Stimulated activated CD4-positive, alpha-beta T cell treated with anti-CD3 and anti-CD28 coated beads, Interleukin-1b, Interleukin-23, amount 100 ng/mL, for 24 hours (primary cell): Measurements from ENCODE around the gene TTC28.
"Not testable (repeated sequence)": the region's sequence is repeated elsewhere in the genome, so short reads cannot be mapped to it uniquely, and the experiment has no call there.

Experiments
- DNase-seq, 4 experiments: peaks; one replicate each; pipeline ENCODE4 v3.0.0-alpha.2; 2020; ENCODE audit warnings: low read depth in 4 of 4, low spot score in 1 of 4

The TTC28 gene

DNA sequence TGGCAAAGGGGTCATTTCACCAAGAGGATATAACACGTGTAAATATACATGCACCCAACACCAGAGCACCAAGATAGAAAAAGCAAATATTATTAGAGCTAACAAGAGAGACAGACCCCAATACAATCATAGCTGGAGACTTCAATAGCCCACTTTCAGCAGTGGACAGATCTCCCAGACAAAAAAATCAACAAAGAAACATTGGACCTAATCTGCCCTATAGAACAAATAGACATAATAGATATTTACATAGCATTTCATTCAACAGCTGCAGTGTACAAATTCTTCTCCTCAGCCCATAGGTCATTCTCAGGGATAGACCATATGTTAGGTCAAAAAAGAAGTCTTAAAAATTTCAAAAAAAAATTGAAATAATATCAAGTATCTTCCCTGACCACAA, 312.8 kb downstream of the TTC28 start:
- no peak for DNase-seq

- DNase-seq: no peak
Measured at GRCh38 chr22:28365371-28365770, 314.3 kb downstream of the TTC28 start.

- not testable (repeated sequence) for DNase-seq
Measured at GRCh38 chr22:28364105-28364504, 315.5 kb downstream of the TTC28 start.

DNA sequence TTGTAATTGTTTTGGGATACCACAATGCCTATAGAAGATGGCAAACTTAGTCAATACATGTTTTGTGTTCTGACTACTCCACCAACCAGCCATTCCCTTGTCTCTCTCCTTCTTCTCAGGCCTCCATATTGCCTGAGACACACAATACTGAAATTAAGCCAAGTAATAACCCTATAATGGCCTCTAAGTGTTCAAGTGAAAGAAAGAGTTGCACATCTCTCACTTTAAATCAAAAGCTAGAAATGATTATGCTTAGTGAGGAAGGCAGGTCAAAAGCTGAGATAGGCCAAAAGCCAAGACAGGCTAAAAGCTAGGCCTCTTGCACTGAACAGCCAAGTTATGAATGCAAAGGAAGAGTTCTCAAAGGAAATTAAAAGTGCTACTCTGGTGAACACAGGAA, 318.7 kb downstream of the TTC28 start:
- DNase-seq: no peak

- DNase-seq: no peak
Measured at GRCh38 chr22:28358312-28358711, 321.3 kb downstream of the TTC28 start.

- no peak for DNase-seq
Measured at GRCh38 chr22:28357193-28357592, 322.4 kb downstream of the TTC28 start.

GRCh38 chr22:28351476-28351875, 328.2 kb downstream of the TTC28 start:
- DNase-seq: no peak

DNA sequence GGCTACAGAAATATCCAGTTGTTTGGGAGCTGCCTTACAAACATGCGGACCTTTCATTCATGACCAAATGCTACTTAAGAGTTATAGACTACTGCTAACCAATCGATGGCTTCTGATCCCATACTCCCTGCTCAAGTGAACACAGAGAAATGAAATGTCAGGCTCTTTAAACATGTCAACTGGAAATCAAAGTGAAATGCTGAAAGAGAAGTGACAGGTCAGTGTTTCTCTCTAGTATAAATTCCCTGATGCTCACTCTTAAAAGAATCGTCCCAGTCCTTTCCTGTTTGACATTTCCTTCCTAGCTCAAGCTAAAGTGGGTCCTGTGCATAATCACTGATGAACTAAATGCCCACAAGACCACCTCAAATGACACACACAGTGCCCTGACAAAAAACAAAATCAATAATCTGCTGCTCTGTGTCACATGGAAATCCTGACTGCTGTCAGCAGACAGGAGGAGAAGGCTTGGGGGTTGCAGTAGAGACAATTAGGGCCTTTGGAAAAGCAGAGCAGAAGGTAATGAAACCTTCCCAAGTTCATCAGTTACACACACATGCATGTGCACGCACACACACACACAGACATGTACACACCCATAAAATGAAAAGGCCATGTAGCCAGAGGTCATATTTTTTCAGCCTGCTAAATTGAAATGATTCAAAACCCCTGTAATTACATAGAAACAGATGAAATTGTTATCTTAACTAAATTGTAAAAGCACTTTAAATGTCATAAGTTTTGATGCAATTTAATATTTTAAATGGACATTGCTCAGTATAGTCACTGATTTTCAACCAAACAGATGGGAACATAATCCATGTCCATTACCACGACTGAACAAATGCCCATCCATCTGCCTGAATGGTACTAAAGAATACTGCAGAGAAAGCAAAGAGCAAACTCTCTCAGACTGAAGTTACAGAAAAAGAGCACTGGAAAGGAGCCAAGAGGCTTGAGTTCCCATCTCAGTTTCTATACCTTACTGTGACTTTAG, 330.7 kb downstream of the TTC28 start:
- no peak for DNase-seq

- no peak for DNase-seq
Measured at GRCh38 chr22:28346308-28346707, 333.3 kb downstream of the TTC28 start.

DNA sequence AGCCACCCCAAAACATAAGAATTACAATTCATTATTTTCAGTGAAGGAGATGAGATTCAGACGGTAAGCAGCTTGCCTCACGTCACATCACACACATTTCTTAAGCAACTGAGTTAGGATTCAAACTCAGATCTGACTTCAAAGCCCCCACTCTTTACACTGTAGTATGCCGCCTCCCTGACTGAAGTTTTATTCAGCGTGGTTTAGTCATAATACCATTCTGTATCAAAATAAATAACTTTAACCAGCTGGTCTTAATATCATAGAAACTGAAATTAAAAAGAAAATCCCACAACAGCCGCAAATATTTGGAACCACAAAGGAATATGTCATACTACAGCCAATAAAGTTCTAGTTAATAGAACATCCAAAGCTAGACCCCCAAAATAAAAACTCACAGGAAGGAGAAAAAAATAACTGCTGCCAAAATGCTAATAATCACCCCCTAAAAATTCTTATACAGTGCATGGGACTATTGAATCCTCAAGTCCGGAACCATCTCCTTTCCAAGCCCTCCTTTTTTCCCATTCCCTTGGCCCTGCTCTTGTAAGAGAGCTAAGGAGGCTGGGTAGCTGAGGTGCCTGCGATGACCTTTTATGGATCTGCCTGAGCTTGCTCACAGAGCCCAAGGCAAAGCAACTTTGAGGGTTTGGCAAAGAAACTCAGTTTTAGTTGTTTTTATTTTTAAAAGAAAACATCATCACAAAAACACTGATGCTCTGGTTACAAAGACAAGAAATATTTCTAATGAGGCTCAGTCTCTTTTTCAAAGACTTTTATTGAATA, 334.5 kb downstream of the TTC28 start:
- DNase-seq: no peak

- DNase-seq: no peak
Measured at GRCh38 chr22:28341001-28341400, 338.6 kb downstream of the TTC28 start.

DNA sequence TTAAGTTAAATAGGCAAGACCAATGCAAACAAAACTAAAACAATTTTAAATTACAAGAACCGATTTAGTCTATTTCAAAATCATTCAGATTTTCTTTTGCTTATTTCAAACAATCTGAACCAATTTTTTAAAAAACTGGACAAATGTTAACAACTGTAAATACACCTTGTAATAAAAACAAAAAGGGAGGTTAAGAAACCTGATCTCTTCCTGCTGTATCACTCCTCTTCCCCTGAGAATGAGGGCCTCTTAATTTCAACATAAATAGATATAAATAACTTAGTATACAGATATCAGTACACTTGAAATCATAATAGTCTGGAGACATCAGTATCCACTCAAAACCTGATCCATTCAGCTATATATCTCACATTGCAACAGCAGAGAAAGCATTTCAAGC, 346.6 kb downstream of the TTC28 start:
- DNase-seq: no peak

- no peak for DNase-seq
Measured at GRCh38 chr22:28332410-28332809, 347.2 kb downstream of the TTC28 start.

GRCh38 chr22:28331695-28332094, 347.9 kb downstream of the TTC28 start:
- DNase-seq: no peak

DNA sequence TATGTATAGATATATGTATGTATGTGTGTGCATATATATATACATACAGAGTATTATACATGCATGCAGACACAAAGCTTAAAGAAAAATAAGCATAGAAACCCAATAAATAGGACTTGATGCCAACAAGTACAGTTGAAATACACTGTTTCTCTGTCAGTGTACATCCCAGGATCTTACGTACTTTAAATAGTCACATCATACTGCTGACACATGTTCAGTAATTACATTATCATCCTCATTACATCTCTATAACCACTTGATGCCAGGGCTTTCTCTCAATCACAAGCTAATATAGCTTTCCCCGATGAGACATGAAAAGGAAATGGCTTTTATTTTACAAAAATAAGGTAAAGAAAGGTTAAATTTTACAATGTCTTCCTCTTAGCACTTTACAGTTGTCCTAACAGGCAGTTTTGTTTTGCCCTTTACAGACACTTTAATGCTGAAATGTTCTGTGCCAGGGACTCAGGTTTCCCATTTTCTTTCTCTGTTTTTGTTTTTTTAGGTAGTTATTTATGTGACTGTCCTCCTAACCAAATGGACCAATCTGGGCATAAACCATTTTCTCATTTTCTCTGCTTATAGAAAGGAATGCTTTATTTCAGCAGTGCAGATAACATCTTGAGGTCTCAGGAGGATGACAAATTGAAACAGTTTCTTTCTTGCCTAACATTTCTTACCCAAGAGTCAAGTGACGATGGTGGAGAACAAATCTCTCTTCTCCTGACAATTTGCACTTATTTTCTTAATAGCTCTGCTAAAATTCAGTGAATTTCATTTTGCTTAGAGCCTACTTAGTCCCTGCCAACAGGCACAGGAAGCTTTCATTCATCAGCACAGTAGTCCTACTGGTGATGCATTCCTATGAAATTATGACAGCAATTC, 350.2 kb downstream of the TTC28 start:
- no peak for DNase-seq

DNA sequence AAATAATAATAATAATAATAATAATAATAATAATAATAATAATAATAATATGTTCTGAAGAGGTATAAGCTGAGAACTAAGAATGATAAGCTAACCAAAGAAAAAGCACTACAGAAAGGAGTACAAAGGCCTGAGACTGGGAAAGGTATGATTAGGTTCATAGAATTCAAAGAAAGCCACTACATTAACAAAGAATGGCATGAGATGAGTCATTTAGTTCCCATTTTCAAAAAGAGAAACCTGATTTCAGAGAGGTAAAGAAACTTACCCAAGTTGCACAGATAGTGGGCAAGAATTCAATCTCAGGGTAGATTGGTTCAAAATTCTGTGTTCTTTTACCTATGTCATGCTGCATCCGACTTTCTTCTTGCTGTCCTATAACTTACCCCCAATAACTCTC, 350.9 kb downstream of the TTC28 start:
- DNase-seq: no peak

GRCh38 chr22:28316014-28316413, 363.6 kb downstream of the TTC28 start:
- no peak for DNase-seq

DNA sequence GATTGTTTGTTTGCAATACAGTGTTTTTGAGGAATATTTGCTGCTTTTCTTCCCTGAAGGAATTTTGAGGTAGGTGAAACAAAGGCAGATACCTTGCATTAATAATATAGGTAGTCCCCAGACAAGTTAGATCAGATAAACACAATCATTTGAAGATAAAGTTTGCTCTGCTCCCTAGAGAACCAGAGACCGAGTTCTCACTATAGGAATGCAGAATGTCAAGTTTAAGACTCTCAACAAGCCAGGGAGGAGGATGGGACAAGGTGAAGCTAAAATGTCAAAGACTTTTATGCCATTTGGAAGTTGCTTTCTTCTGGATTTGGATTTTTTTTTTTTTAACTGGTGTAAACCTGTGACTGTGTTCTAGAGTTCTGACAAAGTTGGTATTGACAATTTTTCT, 364.7 kb downstream of the TTC28 start:
- no peak for DNase-seq

DNA sequence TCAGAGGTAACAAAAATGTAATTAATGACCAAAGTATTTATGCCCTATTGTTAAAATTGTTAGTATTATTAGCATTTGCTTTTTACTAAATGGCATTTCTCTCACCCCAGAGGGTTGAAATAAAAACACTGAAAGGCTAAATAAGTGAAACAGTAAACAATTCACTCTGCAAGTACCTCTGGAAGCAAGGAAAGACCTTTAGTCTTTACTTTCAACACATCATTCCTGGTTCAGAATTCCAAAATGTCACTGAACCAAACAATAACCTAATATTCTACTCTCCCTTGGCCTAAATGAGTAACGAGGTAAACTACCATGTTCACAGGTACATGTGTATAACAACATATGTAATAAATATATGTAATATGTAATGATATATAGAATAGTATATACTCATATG, 369.3 kb downstream of the TTC28 start:
- no peak for DNase-seq

DNA sequence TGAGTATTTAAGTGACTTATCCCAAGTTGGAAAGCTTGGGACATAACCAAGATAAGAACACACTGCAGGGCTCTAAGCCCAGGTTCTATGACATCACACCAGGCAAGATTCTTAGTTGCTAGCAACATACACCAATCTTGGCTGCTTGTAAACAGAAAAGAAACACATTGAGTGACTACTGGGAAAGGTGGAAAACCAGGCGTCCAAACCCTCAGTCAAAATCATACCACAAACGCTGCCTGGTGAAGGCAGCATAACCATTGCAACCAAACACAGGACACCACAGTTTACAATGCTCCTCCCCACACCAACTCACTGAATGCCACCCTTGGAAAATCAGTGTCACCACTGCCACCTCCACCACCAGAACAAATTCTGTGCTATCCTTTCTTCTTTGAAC, 379.9 kb downstream of the TTC28 start:
- DNase-seq: no peak

DNA sequence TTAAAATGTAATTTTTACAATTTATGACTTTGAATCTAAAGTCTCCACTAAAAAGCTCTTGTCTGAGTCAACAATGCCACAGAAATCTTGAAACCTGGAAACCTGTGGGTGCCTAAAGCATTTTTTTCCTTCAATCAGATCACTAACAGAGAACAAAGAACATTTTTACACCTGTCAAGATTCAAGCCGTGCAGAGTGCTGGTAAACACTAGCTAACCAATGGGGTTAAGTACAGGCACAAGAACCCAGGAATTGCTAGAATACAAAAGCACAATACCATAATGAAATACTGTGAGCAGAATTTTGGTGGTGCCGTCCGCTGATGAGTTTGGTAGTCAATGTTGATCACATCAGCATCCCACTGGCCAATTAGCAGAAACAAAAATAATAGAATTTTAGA, 380.3 kb downstream of the TTC28 start:
- DNase-seq: no peak
